ENCODE data around the gene ALX3.

DNA sequence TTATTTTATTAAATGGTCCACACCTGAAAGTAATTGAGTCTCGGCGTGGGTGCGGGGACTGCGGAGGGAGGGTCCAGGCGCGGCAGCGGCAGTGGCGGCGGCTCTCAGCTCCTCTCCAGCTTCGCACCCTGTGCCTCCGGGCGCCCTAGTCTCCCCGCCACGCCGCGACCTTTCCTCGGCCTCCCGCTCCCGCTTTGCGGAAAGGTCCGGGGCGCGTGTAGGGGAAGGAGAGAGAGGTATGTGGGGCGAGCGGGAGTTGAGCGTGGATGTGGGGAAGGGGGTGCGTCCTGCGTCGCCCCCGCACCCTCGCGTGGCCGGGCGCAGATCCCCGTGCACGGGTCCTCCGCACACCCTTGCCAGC, 13.4 kb upstream of the ALX3 start:
- TF ChIP-seq EP300 (IDR thresholded peaks at IDR 0.05) (no peak), POLR2A (IDR thresholded peaks at IDR 0.05) (no peak)
- TF ChIP-seq, protein P1, sequence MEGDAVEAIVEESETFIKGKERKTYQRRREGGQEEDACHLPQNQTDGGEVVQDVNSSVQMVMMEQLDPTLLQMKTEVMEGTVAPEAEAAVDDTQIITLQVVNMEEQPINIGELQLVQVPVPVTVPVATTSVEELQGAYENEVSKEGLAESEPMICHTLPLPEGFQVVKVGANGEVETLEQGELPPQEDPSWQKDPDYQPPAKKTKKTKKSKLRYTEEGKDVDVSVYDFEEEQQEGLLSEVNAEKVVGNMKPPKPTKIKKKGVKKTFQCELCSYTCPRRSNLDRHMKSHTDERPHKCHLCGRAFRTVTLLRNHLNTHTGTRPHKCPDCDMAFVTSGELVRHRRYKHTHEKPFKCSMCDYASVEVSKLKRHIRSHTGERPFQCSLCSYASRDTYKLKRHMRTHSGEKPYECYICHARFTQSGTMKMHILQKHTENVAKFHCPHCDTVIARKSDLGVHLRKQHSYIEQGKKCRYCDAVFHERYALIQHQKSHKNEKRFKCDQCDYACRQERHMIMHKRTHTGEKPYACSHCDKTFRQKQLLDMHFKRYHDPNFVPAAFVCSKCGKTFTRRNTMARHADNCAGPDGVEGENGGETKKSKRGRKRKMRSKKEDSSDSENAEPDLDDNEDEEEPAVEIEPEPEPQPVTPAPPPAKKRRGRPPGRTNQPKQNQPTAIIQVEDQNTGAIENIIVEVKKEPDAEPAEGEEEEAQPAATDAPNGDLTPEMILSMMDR (IDR thresholded peaks at IDR 0.05): no peak

Measured in tibial nerve (tissue), 4 donors.